HG03175 (cell line): ENCODE measurements around the gene GCNT1.
"Not testable (repeated sequence)": the region's sequence is repeated elsewhere in the genome, so short reads cannot be mapped to it uniquely, and the experiment has no call there.

Experiments used
- ATAC-seq: cut with Tn5 transposase; IDR thresholded peaks from one replicate; pipeline ENCODE4 v1.9.1; 2021; ENCODE audit warnings: mild to moderate bottlenecking, moderate library complexity; ENCODE audit not compliant: unreplicated experiment

The GCNT1 gene

GRCh38 chr9:76441551-76442322 lies 17.2 kb upstream of the GCNT1 start:
- peak; percentile 67 for ATAC-seq

- ATAC-seq = no peak
Measured at GRCh38 chr9:76443887-76444286, 15.1 kb upstream of the GCNT1 start.

- no peak for ATAC-seq
Measured at GRCh38 chr9:76444322-76444929, 14.6 kb upstream of the GCNT1 start.

- no peak for ATAC-seq
Measured at GRCh38 chr9:76445976-76446375, 13.0 kb upstream of the GCNT1 start.

- no peak for ATAC-seq
Measured at GRCh38 chr9:76448501-76448900, 10.5 kb upstream of the GCNT1 start.

GRCh38 chr9:76451234-76451633 lies 7.7 kb upstream of the GCNT1 start:
- ATAC-seq = no peak

GRCh38 chr9:76452839-76453238 lies 6.1 kb upstream of the GCNT1 start:
- no peak for ATAC-seq

- ATAC-seq = no peak
Measured at GRCh38 chr9:76453785-76454184, 5.2 kb upstream of the GCNT1 start.

GRCh38 chr9:76454311-76454710 lies 4.7 kb upstream of the GCNT1 start:
- ATAC-seq = no peak

- no peak for ATAC-seq
Measured at GRCh38 chr9:76456202-76456926, 2.6 kb upstream of the GCNT1 start.

GRCh38 chr9:76459694-76460635 lies 983 bp downstream of the GCNT1 start:
- ATAC-seq = peak; percentile 1

- ATAC-seq = no peak
Measured at GRCh38 chr9:76462126-76462525, 3.1 kb downstream of the GCNT1 start.

- ATAC-seq = peak; percentile 42
Measured at GRCh38 chr9:76463211-76463610, 4.2 kb downstream of the GCNT1 start.

- ATAC-seq = no peak
Measured at GRCh38 chr9:76464706-76465105, 5.7 kb downstream of the GCNT1 start.

- no peak for ATAC-seq
Measured at GRCh38 chr9:76465442-76466298, 6.7 kb downstream of the GCNT1 start.

GRCh38 chr9:76466299-76466605 lies 7.3 kb downstream of the GCNT1 start:
- ATAC-seq = no peak

- ATAC-seq = no peak
Measured at GRCh38 chr9:76474419-76474818, 15.4 kb downstream of the GCNT1 start.

- no peak for ATAC-seq
Measured at GRCh38 chr9:76475686-76476085, 16.7 kb downstream of the GCNT1 start.

GRCh38 chr9:76477818-76478217 lies 18.8 kb downstream of the GCNT1 start:
- ATAC-seq = not testable (repeated sequence)

GRCh38 chr9:76478226-76478625 lies 19.2 kb downstream of the GCNT1 start:
- no peak for ATAC-seq
